SK-N-MC (cell line): ENCODE data around the gene DHRS7B.
"Not testable (repeated sequence)": the region's sequence is repeated elsewhere in the genome, so short reads cannot be mapped to it uniquely, and the experiment has no call there.

ENCODE experiments used
- DNase-seq: peaks from one replicate; pipeline ENCODE4 v3.0.0-alpha.2; 2011; ENCODE audit warnings: low read depth, low spot score
- H3K27ac ChIP-seq: fragments of 200-600 bp; sonication (generic); 2 replicates; pipeline ENCODE4 v1.5.1; 2016; ENCODE audit warnings: mixed run types
- H3K36me3 ChIP-seq: fragments of 200-600 bp; sonication (generic); 2 replicates; pipeline ENCODE4 v1.6.1; 2017; ENCODE audit warnings: antibody characterized with exemption, low read length, mixed read lengths; ENCODE audit not compliant: insufficient read depth
- H3K4me3 ChIP-seq: fragments of 200-600 bp; sonication (generic); 2 replicates; pipeline ENCODE4 v1.5.1; 2016
- H3K9ac ChIP-seq: fragments of 200-600 bp; sonication (generic); 2 replicates; pipeline ENCODE4 v1.8.0; 2017; ENCODE audit warnings: mixed run types, mixed read lengths; ENCODE audit not compliant: insufficient read length
- H3K9me3 ChIP-seq: fragments of 200-600 bp; sonication (generic); 2 replicates; pipeline ENCODE4 v1.6.1; 2017; ENCODE audit warnings: low read depth, mild to moderate bottlenecking, antibody characterized with exemption, low read length, moderate library complexity, mixed read lengths
- EZH2 ChIP-seq: fragments of 200-600 bp; sonication (generic); IDR thresholded peaks from one replicate; pipeline ENCODE4 v1.6.1; 2017; ENCODE audit warnings: antibody characterized with exemption
- FOXP2 ChIP-seq: optimal IDR thresholded peaks from 2 replicates; pipeline ENCODE3; 2011; ENCODE audit warnings: mild to moderate bottlenecking, moderate library complexity; ENCODE audit not compliant: insufficient read depth; ENCODE audit errors: extremely low read length, control extremely low read depth
- POLR2AphosphoS5 ChIP-seq: IDR thresholded peaks from 2 replicates; pipeline ENCODE4 v1.6.1; 2012; ENCODE audit warnings: mild to moderate bottlenecking, low read depth, low read length, borderline replicate concordance

DHRS7B gene

DNA sequence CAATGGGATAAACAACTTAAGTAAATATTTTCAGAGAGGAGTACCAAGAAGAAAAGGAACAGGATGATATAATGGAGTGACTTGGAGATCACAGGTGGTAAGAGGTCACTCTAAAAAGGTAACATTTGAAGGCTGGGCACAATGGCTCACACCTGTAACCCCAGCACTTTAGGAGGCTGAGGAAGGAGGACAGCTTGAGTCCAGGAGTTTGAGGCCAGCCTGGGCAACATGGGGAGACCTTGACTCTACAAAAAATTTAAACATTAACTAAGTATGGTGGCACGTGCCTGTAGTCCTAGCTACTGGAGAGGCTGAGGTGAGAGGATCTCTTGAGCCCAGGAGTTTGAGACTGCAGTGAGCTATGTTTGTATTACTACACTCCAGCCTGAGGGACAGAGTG is 90.6 kb downstream of the DHRS7B start:
- TF ChIP-seq EZH2 (no peak), FOXP2 (no peak), POLR2AphosphoS5 (no peak)
- Histone ChIP-seq H3K9me3 (no peaks in the 10 kb centered on the region), H3K9ac (no peak overlapping the region), H3K27ac (no peak overlapping the region), H3K4me3 (no peak overlapping the region), H3K36me3 (peaks cover 4% of the 10 kb centered on the region; the same call in 1 of the 2 replicates)
- DNase-seq: no peak

DNA sequence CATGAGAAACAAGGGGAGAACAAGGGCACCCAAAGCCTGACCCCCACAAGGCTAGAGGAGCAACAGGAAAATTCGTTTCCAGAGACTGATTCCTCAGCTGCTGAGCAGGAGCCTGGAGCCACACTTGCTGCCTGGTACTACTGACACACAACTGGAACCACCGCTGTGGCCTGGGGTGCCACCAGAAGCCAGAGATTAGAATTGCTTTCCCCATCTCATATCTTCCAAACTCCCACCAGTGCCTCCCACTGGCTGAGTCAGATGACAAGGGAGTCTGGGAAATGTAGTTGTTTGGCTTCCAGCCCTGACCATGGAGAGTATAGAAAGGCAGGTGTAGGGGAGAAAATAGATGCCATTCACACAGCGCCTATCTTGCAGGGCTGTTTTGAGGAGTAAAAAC is 91.3 kb downstream of the DHRS7B start:
- H3K36me3 ChIP-seq: peaks cover 4% of the 10 kb centered on the region; the same call in 1 of the 2 replicates
- no peak overlapping the region for H3K9ac ChIP-seq
- H3K9me3 ChIP-seq: no peaks in the 10 kb centered on the region
- H3K4me3 ChIP-seq: no peak overlapping the region
- no peak for DNase-seq
- no peak overlapping the region for H3K27ac ChIP-seq
- TF ChIP-seq POLR2AphosphoS5 (no peak), EZH2 (no peak), FOXP2 (no peak)

- TF ChIP-seq FOXP2 (no peak), EZH2 (no peak), POLR2AphosphoS5 (no peak)
- Histone ChIP-seq H3K4me3 (no peak overlapping the region), H3K9me3 (no peaks in the 10 kb centered on the region), H3K27ac (no peak overlapping the region), H3K36me3 (peaks cover 4% of the 10 kb centered on the region; the same call in 1 of the 2 replicates), H3K9ac (no peak overlapping the region)
- no peak for DNase-seq
Measured at GRCh38 chr17:21218831-21219380, 92.1 kb downstream of the DHRS7B start.

GRCh38 chr17:21223086-21223485 is 96.3 kb downstream of the DHRS7B start:
- TF ChIP-seq POLR2AphosphoS5: no peak
- TF ChIP-seq EZH2: no peak
- TF ChIP-seq FOXP2: no peak
- Histone ChIP-seq H3K9me3 (no peaks in the 10 kb centered on the region), H3K27ac (no peak overlapping the region)

DNA sequence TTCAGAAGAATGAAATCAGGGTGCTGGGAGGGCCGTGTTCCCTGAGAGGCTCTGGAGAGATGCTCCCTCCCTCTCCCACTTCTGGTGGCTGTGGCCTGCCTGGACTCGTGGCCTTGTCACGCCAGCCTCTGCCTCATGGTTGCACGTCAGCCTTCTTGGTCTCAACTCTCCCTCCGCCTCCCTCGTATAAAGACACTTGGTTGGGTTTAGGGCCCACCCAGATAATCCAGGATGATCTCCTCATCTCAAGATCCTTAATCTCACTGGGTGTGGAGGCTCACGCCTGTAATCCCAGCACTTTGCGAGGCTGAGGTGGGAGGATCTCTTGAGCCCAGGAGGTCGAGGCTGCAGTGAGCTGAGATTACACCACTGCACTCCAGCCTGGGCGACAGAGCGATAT is 100.5 kb downstream of the DHRS7B start:
- H3K36me3 ChIP-seq, DNase-seq, H3K4me3 ChIP-seq, H3K27ac ChIP-seq, H3K9ac ChIP-seq, H3K9me3 ChIP-seq: not testable (repeated sequence)

More at GRCh38 chr17:21223086-21223485, 96.3 kb downstream of the DHRS7B start:
- DNase-seq: no peak
- Histone ChIP-seq H3K9ac (no peak overlapping the region), H3K4me3 (no peak overlapping the region), H3K36me3 (peaks cover 4% of the 10 kb centered on the region; the same call in 1 of the 2 replicates)

- no peaks in the 10 kb centered on the region for H3K36me3 ChIP-seq
- H3K4me3 ChIP-seq: no peak overlapping the region
- DNase-seq: no peak
- TF ChIP-seq EZH2 (no peak), POLR2AphosphoS5 (no peak), FOXP2 (no peak)
- H3K9me3 ChIP-seq: no peaks in the 10 kb centered on the region
- H3K27ac ChIP-seq: no peak overlapping the region
- no peak overlapping the region for H3K9ac ChIP-seq
Measured at GRCh38 chr17:21228111-21228510, 101.3 kb downstream of the DHRS7B start.

- Histone ChIP-seq H3K4me3 (no peak overlapping the region), H3K9ac (no peak overlapping the region), H3K36me3 (no peaks in the 10 kb centered on the region), H3K27ac (no peak overlapping the region), H3K9me3 (no peaks in the 10 kb centered on the region)
- TF ChIP-seq EZH2 (no peak), FOXP2 (no peak), POLR2AphosphoS5 (no peak)
- DNase-seq: no peak
Measured at GRCh38 chr17:21228845-21229244, 102.1 kb downstream of the DHRS7B start.

DNA sequence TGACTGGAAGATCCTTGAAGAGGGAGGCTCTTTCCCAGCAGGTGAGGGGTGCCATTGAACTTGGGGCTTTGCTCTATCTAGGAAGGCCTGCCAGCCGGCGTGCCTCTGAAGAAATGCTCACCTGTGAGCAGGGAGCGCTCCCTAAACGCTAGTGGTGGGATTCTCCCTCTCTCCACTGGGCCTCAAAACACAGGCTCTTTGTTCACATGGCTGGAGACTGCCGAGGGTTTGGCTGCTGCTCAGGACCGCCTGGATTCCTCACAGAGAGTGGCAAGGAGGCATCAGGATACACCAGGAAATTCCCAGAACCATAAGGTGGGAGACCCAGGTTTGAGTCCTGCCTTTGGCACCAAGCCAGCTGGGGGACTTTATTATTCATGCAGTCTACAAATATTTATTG is 104.8 kb downstream of the DHRS7B start:
- H3K36me3 ChIP-seq: no peaks in the 10 kb centered on the region
- DNase-seq: no peak
- H3K4me3 ChIP-seq: no peak overlapping the region
- no peak overlapping the region for H3K9ac ChIP-seq
- no peak overlapping the region for H3K27ac ChIP-seq
- TF ChIP-seq POLR2AphosphoS5 (no peak), EZH2 (no peak), FOXP2 (no peak)
- H3K9me3 ChIP-seq: no peaks in the 10 kb centered on the region

GRCh38 chr17:21232033-21232749 is 105.4 kb downstream of the DHRS7B start:
- no peak overlapping the region for H3K9ac ChIP-seq
- H3K9me3 ChIP-seq: no peaks in the 10 kb centered on the region
- TF ChIP-seq EZH2: no peak
- no peak for TF ChIP-seq POLR2AphosphoS5
- no peak for TF ChIP-seq FOXP2
- no peak for DNase-seq
- no peaks in the 10 kb centered on the region for H3K36me3 ChIP-seq
- H3K27ac ChIP-seq: no peak overlapping the region
- H3K4me3 ChIP-seq: no peak overlapping the region
